ENCODE measurements around the gene FANCM.
A peak's percentile ranks its signal among the peaks of the same experiment; 100 is the strongest.

The FANCM gene

GRCh38 chr14:45227566-45227965, 91.8 kb downstream of the FANCM start:
- no peak for DNase-seq (ENCODE audit: low spot score)

DNA sequence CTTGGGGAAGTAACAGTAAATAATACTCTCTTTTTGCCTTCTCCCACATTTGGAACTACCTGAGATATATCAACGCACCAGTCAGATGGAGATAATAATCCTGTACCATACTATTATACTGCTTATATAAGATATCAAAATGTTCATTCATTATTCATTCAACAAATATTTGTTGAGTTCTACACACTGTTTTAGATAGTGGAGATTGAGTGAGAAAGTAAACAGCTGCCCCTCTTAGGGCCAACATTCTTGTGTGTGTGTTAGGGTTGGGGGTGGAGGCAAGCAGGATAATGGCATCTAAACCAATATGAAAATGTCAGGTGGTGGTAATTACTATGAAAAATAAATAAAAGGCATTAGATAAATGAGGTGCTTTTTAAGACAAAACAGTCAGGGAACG, 103.3 kb downstream of the FANCM start:
- no peak for DNase-seq (ENCODE audit: low spot score)

GRCh38 chr14:45242706-45243105, 107.0 kb downstream of the FANCM start:
- DNase-seq (ENCODE audit: low spot score) = no peak

DNA sequence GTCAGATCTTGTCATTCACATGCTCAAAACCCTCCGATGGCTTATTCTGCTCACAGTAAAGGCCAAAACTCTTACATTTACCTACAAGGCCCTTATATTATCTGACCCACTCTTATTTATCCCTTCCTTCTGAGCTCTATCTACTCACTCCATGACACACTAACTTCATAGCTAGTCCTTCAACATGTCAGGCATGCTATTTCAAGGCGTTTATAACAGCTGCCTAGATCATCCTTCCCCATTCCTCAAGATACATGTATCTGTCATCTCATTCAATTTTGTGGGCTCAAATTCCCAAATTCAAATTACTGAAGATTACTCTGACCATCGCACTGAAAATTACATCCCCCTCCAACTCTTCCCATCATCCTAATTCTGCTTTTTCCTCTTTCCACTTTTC, 110.4 kb downstream of the FANCM start:
- DNase-seq (ENCODE audit: low spot score) = no peak

DNA sequence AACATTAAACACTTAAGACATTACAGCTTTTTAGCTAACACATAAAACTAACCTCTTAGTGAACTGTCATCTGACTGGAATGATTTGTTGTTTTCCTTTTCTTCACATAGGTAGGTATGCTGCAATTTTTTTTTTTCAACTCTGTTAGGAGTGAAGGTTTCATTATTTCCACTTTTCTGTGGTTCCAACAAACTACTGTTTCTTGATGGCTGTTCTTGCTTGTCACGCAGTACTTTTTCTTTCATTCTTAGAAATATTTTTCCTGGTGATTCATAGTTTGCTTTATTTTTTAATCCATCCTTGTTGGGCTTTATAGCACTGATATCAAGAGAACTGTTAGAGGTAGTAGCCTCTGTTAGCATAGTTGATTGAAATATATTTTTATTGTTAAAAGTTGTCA, 111.0 kb downstream of the FANCM start:
- DNase-seq (ENCODE audit: low spot score) = no peak

GRCh38 chr14:45247427-45247826, 111.7 kb downstream of the FANCM start:
- no peak for DNase-seq (ENCODE audit: low spot score)

GRCh38 chr14:45249856-45250575, 114.3 kb downstream of the FANCM start:
- DNase-seq (ENCODE audit: low spot score) = peak; percentile 13

Data from germinal center (tissue), 1 donor.